Kidney (tissue), 14 donors: Measurements from ENCODE around the gene SLC22A15. TPM values are rescaled to one million over a fixed set of nuclear protein-coding genes. Genes with fewer than 3 reads are reported as not detected.
"Not testable (repeated sequence)": the region's sequence is repeated elsewhere in the genome, so short reads cannot be mapped to it uniquely, and the experiment has no call there.

Source experiments
- DNase-seq, 5 donors: peaks; one replicate each; pipeline ENCODE4 v3.0.0-alpha.2; 2013 to 2020
- FAIRE-seq: peaks from 2 replicates; lab custom pipeline; 2012; peaks lifted over from hg19 to GRCh38; lab: Jason Lieb, UNC
- H3K27ac ChIP-seq, 2 donors: one replicate each; pipeline ENCODE4 v1.7.0; 2013; ENCODE audit warnings: low read depth in 2 of 2, low read length in 2 of 2, inconsistent platforms in 1 of 2
- H3K27me3 ChIP-seq: one replicate; pipeline ENCODE4 v1.7.1; 2013; ENCODE audit warnings: low read length, inconsistent platforms; ENCODE audit not compliant: control insufficient read depth, insufficient read depth
- H3K36me3 ChIP-seq, 3 donors: one replicate each; pipeline versions ENCODE4 v1.7.0 to v1.7.1; 2013; ENCODE audit warnings: low read length in 3 of 3, control low read depth in 1 of 3, inconsistent platforms in 1 of 3; ENCODE audit not compliant: insufficient read depth in 3 of 3, control insufficient read depth in 2 of 3
- H3K4me1 ChIP-seq, 3 donors: one replicate each; pipeline versions ENCODE4 v1.7.0 to v1.7.1; 2013; ENCODE audit warnings: low read length in 3 of 3, inconsistent platforms in 1 of 3, low read depth in 1 of 3; ENCODE audit not compliant: control insufficient read depth in 2 of 3, insufficient read depth in 2 of 3
- H3K4me3 ChIP-seq, 3 donors: one replicate each; pipeline versions ENCODE4 v1.7.0 to v1.8.1; 2013; ENCODE audit warnings: low read length in 3 of 3, control low read depth in 1 of 3, inconsistent platforms in 1 of 3
- H3K9ac ChIP-seq, 3 donors: one replicate each; pipeline versions ENCODE4 v1.7.0 to v1.7.1; 2013; ENCODE audit warnings: low read length in 3 of 3, control low read depth in 1 of 3, inconsistent platforms in 1 of 3
- H3K9me3 ChIP-seq, 3 donors: one replicate each; pipeline versions ENCODE4 v1.7.0 to v1.7.1; 2013; ENCODE audit warnings: low read length in 3 of 3, control low read depth in 1 of 3, inconsistent platforms in 1 of 3; ENCODE audit not compliant: control insufficient read depth in 2 of 3, insufficient read depth in 1 of 3
- intact Hi-C: fragments of 100-400 bp; cut with DNase I; formaldehyde crosslinking; loops from one replicate; pipeline ENCODE4 v1.11.1; 2022
- polyA plus RNA-seq: library from polyadenylated mRNA; stranded (reverse); fragments of 350-450 nt; fragmentation: Illumina TruSeq; extraction: RNeasy Lipid Tissue Mini Kit (QIAGEN cat#74804); gene quantifications from one replicate; pipeline ENCODE4 v1.2.3, GENCODE V29; 2014; ENCODE audit warnings: low read depth, low replicate concordance; ENCODE audit not compliant: insufficient read depth
- total RNA-seq: library from RNA; stranded (reverse); fragmentation: NEBNext Ultra II Directional; extraction: Animal tissue kit (Norgen Biotek cat#: 25700); gene quantifications from one replicate; pipeline ENCODE4 v1.2.1, GENCODE V29; 2021
- TF ChIP-seq, protein P1 (sequence below): IDR thresholded peaks from 3 replicates; pipeline ENCODE4 v1.5.1; 2012; ENCODE audit warnings: mild to moderate bottlenecking, moderate library complexity, borderline replicate concordance; ENCODE audit not compliant: insufficient read depth; ENCODE audit errors: extremely low read depth
- donor health status: control.
- donor health status: control.
- donor health status: control.
- donor health status: control.
- donor health status: control.
- donor health status: DM: yes; HTN: yes; CAD: no.
- donor health status: Normal renal cell carcinoma (clear cell type).

Gene SLC22A15
- total and polyA plus RNA-seq, 2 donors from 2014 or later, result 3.5 to 9.8 TPM

DNA sequence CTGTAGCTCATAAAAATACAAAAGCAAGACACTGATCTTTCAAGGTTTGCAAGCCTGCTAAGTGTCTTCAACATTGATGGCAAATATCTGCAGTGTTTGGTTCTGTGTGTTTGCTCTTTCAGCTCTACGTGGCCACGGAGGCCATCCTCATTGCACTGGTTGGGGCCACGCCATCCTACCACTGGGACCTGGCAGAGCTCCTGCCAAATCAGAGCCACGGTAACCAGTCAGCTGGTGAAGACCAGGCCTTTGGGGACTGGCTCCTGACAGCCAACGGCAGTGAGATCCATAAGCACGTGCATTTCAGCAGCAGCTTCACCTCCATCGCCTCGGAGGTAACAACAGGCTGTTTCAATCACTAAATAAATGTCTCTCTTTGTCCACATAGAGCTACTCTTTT is 15.6 kb downstream of the SLC22A15 start:
- TF ChIP-seq, protein P1, sequence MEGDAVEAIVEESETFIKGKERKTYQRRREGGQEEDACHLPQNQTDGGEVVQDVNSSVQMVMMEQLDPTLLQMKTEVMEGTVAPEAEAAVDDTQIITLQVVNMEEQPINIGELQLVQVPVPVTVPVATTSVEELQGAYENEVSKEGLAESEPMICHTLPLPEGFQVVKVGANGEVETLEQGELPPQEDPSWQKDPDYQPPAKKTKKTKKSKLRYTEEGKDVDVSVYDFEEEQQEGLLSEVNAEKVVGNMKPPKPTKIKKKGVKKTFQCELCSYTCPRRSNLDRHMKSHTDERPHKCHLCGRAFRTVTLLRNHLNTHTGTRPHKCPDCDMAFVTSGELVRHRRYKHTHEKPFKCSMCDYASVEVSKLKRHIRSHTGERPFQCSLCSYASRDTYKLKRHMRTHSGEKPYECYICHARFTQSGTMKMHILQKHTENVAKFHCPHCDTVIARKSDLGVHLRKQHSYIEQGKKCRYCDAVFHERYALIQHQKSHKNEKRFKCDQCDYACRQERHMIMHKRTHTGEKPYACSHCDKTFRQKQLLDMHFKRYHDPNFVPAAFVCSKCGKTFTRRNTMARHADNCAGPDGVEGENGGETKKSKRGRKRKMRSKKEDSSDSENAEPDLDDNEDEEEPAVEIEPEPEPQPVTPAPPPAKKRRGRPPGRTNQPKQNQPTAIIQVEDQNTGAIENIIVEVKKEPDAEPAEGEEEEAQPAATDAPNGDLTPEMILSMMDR, result no peak
- no peak overlapping the region for H3K27ac ChIP-seq
- H3K36me3 ChIP-seq, result no peaks in the 10 kb centered on the region
- H3K4me1 ChIP-seq, result no peaks in the 10 kb centered on the region
- H3K9me3 ChIP-seq, result peaks cover 0 to 3% (median 0%) of the 10 kb centered on the region in 3 donors
- no peak overlapping the region for H3K9ac ChIP-seq
- no peak overlapping the region for H3K4me3 ChIP-seq
- no peak for DNase-seq
- no peaks in the 10 kb centered on the region for H3K27me3 ChIP-seq
- no peak for FAIRE-seq
- intact Hi-C loops, result no loop called here

DNA sequence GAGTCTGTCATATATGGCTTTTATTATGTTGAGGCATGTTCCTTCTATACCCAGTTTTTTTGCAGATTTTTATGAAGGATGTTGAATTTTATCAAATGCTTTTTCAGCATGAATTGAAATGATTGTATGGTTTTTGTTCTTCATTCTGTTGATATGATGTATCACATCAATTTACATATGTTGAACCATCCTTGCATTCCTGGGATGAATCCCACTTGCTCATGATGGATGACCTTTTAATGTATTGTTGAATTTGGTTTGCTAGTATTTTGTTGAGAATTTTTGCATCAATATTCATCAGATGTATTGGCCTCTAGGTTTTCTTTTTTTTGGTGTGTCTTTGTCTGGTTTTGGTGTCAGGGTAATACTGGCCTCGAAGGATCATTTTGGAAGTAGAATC is 21.6 kb downstream of the SLC22A15 start:
- DNase-seq, H3K9ac ChIP-seq, H3K9me3 ChIP-seq, intact Hi-C loops, H3K36me3 ChIP-seq, H3K4me1 ChIP-seq, H3K27me3 ChIP-seq, H3K27ac ChIP-seq, FAIRE-seq, H3K4me3 ChIP-seq: not testable (repeated sequence)

DNA sequence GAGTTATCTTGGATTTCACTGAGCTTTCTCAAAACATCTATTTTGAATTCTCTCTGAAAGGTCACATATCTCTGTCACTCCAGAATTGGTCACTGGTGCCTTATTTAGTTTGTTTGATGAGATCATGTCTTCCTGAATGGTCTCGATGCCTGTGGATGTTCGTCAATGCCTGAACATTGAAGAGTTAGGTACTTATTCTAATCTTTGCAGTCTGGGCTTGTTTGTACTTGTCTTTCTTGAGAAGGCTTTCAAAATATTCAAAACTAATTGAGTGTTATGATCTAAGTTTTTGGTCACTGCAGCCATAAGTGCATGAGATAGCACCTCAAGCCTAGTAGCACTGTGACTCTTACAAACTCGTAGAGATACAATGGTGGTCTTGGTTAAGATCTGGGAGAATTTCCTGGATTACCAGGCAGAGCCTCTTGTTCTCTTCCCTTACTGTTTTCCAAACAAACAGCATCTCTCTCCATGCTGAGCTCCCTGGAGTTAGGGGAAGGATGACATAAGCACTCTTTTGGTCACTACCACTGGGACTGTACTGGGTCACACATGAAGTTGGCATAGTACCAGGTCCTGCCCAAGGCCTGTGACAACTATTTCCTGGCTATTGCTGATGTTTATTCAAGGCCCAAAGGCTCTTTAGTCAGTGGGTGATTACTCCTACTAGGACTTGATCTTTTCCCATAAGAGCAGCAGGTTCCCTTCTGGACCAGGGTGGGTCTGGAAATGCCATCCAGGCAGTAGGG is 25.6 kb downstream of the SLC22A15 start:
- H3K9ac ChIP-seq, result no peak overlapping the region
- DNase-seq, result no peak
- H3K27me3 ChIP-seq, result no peaks in the 10 kb centered on the region
- H3K36me3 ChIP-seq, result peaks cover 0 to 3% (median 0%) of the 10 kb centered on the region in 3 donors
- H3K27ac ChIP-seq, result no peak overlapping the region
- intact Hi-C loops, result no loop called here
- peaks cover 0 to 4% (median 0%) of the 10 kb centered on the region in 3 donors for H3K9me3 ChIP-seq
- no peak overlapping the region for H3K4me3 ChIP-seq
- H3K4me1 ChIP-seq, result no peaks in the 10 kb centered on the region
- no peak for FAIRE-seq
- TF ChIP-seq, protein P1, result no peak

DNA sequence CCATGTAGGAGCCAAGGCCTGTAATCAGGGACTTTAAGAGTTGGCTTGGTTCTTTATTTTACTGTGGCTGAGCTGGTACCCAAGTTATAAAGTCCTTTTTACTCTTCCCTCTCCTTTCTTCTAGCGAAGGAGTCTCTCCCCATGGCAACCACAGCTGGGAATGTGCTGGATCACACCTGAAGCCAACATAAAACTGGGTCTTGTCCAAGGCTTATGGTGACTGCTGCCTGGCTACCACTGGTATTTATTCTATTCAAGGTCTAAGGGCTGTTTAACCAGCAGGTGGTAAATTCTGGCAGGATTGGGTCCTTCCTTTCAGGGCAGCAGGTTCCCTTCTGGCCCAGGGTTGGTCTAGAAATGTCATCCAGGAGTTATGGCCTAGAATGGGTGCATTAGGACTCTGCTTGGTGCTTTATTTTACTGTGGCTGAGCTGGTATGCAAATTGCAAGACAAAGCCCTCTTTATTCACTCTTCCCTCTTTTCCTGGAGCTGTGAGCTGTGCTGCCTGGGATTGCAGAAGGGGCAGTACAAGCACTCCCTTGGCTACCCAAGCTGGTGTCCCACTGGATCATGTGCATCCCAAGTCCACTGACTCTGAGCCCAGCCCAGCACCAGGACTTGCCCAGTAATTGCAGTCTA is 26.6 kb downstream of the SLC22A15 start:
- Histone ChIP-seq H3K9ac (no peak overlapping the region), H3K27ac (no peak overlapping the region), H3K36me3 (peaks cover 0 to 3% (median 3%) of the 10 kb centered on the region in 3 donors), H3K4me1 (no peaks in the 10 kb centered on the region), H3K27me3 (no peaks in the 10 kb centered on the region), H3K4me3 (no peak overlapping the region), H3K9me3 (no peaks in the 10 kb centered on the region)
- intact Hi-C loops, result no loop called here
- TF ChIP-seq, protein P1, result no peak
- FAIRE-seq, result no peak
- no peak for DNase-seq
